HCT116 (cell line): ENCODE data around the gene CERCAM. TPM values are rescaled to one million over a fixed set of nuclear protein-coding genes. Genes with fewer than 3 reads are reported as not detected.

ENCODE experiments used
- ATAC-seq: fragments of 200-7000 bp; cut with Tn5 transposase; 2 replicates; pipeline ENCODE4 v1.9.1; 2020; ENCODE audit warnings: mild to moderate bottlenecking, moderate library complexity
- BruUV-seq: library from RNA; stranded (reverse); fragments of 400-500 nt; replicated peaks from 2 replicates; lab custom pipeline; 2021; lab: Mats Ljungman, UMichigan
- CTCF ChIA-PET: fragments of 300-600 bp; sonication (Branson Sonifier 250); formaldehyde crosslinking; loops from one replicate; lab custom pipeline; 2021; ENCODE audit warnings: antibody characterized with exemption; lab: Charles Lee
- POLR2A ChIA-PET: fragments of 300-600, 350-600 bp; sonication (Branson Sonifier 250); formaldehyde crosslinking; loops from one replicate; lab custom pipeline; 2021; ENCODE audit warnings: antibody characterized with exemption; lab: Charles Lee
- RAD21 ChIA-PET, 2 experiments: fragments of 300-600 bp; sonication (Branson Sonifier 250); formaldehyde crosslinking; loops; one replicate each; lab custom pipeline; 2023; ENCODE audit warnings: low total read pairs in 2 of 2; ENCODE audit not compliant: uncharacterized antibody in 2 of 2, unreplicated experiment in 2 of 2, low non-redundant PET in 1 of 2; lab: Charles Lee
- DNase-seq: peaks from one replicate; pipeline ENCODE4 v3.0.0-alpha.2; 2010; ENCODE audit warnings: low read depth, low spot score
- H2AFZ ChIP-seq: fragments of 200-600 bp; shearing (Covaris generic), sonication (generic); 2 replicates; pipeline ENCODE4 v1.6.1; 2017; ENCODE audit warnings: low read depth, mixed run types, mixed read lengths, antibody characterized with exemption, low read length; ENCODE audit not compliant: poor library complexity, severe bottlenecking
- H3K27ac ChIP-seq: 2 replicates; pipeline ENCODE4 v1.5.1; 2012; ENCODE audit warnings: low read depth, low read length
- H3K27me3 ChIP-seq: fragments of 200-600 bp; sonication (generic); 2 replicates; pipeline ENCODE4 v1.6.1; 2016; ENCODE audit warnings: mixed run types, low read length, mixed read lengths; ENCODE audit not compliant: insufficient read depth
- H3K36me3 ChIP-seq, 2 experiments: fragments of 200-500 bp in 1 of 2; fragments of 200-600 bp in 1 of 2; sonication (Bioruptor generic) in 1 of 2; sonication (generic) in 1 of 2; 2 replicates each; pipeline versions ENCODE4 v1.5.1 to v1.6.1; 2014 to 2016; ENCODE audit warnings: low read length in 2 of 2, inconsistent platforms in 1 of 2, mixed read lengths in 1 of 2, mixed run types in 1 of 2; ENCODE audit not compliant: insufficient read depth in 2 of 2, control insufficient read depth in 1 of 2
- H3K4me1 ChIP-seq, 2 experiments: fragments of 200-600 bp in 1 of 2; sonication (generic) in 1 of 2; 2 replicates each; pipeline versions ENCODE4 v1.5.1 to v1.6.1; 2012 to 2017; ENCODE audit warnings: low read length in 2 of 2, inconsistent platforms in 1 of 2, mild to moderate bottlenecking in 1 of 2, mixed read lengths in 1 of 2, mixed run types in 1 of 2, moderate library complexity in 1 of 2; ENCODE audit not compliant: insufficient read depth in 2 of 2, control insufficient read depth in 1 of 2
- H3K4me2 ChIP-seq: fragments of 200-600 bp; sonication (generic); 2 replicates; pipeline ENCODE4 v1.6.1; 2017; ENCODE audit warnings: mixed run types, low read length, mixed read lengths
- H3K4me3 ChIP-seq, 2 experiments: fragments of 200-600 bp in 1 of 2; sonication (generic) in 1 of 2; replicated peaks in 1 of 2; 2 replicates each; pipeline ENCODE4 v1.5.1; 2011 to 2016; ENCODE audit warnings: low read length in 2 of 2, control low read depth in 1 of 2, low read depth in 1 of 2, mild to moderate bottlenecking in 1 of 2, mixed read lengths in 1 of 2, mixed run types in 1 of 2
- H3K79me2 ChIP-seq: fragments of 200-600 bp; sonication (generic); 2 replicates; pipeline ENCODE4 v1.6.1; 2017; ENCODE audit warnings: mild to moderate bottlenecking, mixed run types, low read length, moderate library complexity, mixed read lengths; ENCODE audit not compliant: insufficient read depth
- H3K9ac ChIP-seq: fragments of 200-600 bp; sonication (generic); 2 replicates; pipeline ENCODE4 v1.6.1; 2016; ENCODE audit warnings: low read length, mixed read lengths
- H3K9me2 ChIP-seq: fragments of 200-600 bp; sonication (generic), shearing (Covaris generic); 2 replicates; pipeline ENCODE4 v1.6.1; 2017; ENCODE audit warnings: mixed run types, mild to moderate bottlenecking, moderate library complexity; ENCODE audit not compliant: insufficient read depth
- H3K9me3 ChIP-seq, 2 experiments: fragments of 200-500 bp in 1 of 2; fragments of 200-600 bp in 1 of 2; sonication (Bioruptor generic) in 1 of 2; sonication (generic) in 1 of 2; 2 replicates each; pipeline ENCODE4 v1.6.1; 2014 to 2017; ENCODE audit warnings: low read length in 2 of 2, mixed read lengths in 2 of 2, inconsistent platforms in 1 of 2, low read depth in 1 of 2, mild to moderate bottlenecking in 1 of 2, mixed run types in 1 of 2, moderate library complexity in 1 of 2; ENCODE audit not compliant: control insufficient read depth in 1 of 2, insufficient read depth in 1 of 2
- H4K20me1 ChIP-seq: fragments of 200-600 bp; sonication (generic), shearing (Covaris generic); 2 replicates; pipeline ENCODE4 v1.6.1; 2017; ENCODE audit warnings: mixed run types, mild to moderate bottlenecking, moderate library complexity; ENCODE audit not compliant: insufficient read depth
- CBX3 ChIP-seq: IDR thresholded peaks from 2 replicates; pipeline ENCODE4 v1.6.1; 2012; ENCODE audit warnings: low read depth
- CTCF ChIP-seq, 3 experiments: fragments of 200-600 bp in 1 of 3; sonication (generic) in 1 of 3; IDR thresholded peaks in 2 of 3; conservative IDR thresholded peaks in 1 of 3; 2 replicates each; pipeline ENCODE4 v1.5.1; 2012 to 2017; ENCODE audit warnings: low read depth in 2 of 3, low read length in 2 of 3, antibody characterized with exemption in 1 of 3, borderline replicate concordance in 1 of 3, control low read depth in 1 of 3, mild to moderate bottlenecking in 1 of 3, mixed read lengths in 1 of 3, mixed run types in 1 of 3, moderate library complexity in 1 of 3; ENCODE audit not compliant: insufficient read depth in 1 of 3
- EZH2 ChIP-seq: fragments of 200-600 bp; sonication (generic); IDR thresholded peaks from 2 replicates; pipeline ENCODE4 v1.6.1; 2017; ENCODE audit warnings: antibody characterized with exemption, mixed run types
- EZH2phosphoT487 ChIP-seq: fragments of 200-600 bp; IDR thresholded peaks from 2 replicates; pipeline ENCODE4 v1.6.1; 2018; ENCODE audit warnings: antibody characterized with exemption, borderline replicate concordance
- FOSL1 ChIP-seq: IDR thresholded peaks from 2 replicates; pipeline ENCODE4 v1.6.1; 2012; ENCODE audit warnings: low read depth
- MAX ChIP-seq: IDR thresholded peaks from 2 replicates; pipeline ENCODE4 v1.6.1; 2012
- SP1 ChIP-seq: IDR thresholded peaks from 2 replicates; pipeline ENCODE4 v1.6.1; 2012; ENCODE audit warnings: low read depth
- SRF ChIP-seq: IDR thresholded peaks from 2 replicates; pipeline ENCODE4 v1.6.1; 2012; ENCODE audit warnings: low read depth
- TCF7L2 ChIP-seq: IDR thresholded peaks from 2 replicates; pipeline ENCODE4 v1.7.0; 2011; ENCODE audit warnings: borderline replicate concordance, inconsistent platforms; ENCODE audit not compliant: insufficient read depth, insufficient read length; ENCODE audit errors: extremely low read depth
- ZBTB33 ChIP-seq: IDR thresholded peaks from 2 replicates; pipeline ENCODE4 v1.6.1; 2011; ENCODE audit warnings: mild to moderate bottlenecking, low read length, moderate library complexity; ENCODE audit not compliant: insufficient replicate concordance; ENCODE audit errors: extremely low read depth
- ZNF274 ChIP-seq: fragments of 200-500 bp; sonication (Bioruptor generic); IDR thresholded peaks from 2 replicates; pipeline ENCODE4 v1.6.1; 2014; ENCODE audit warnings: mild to moderate bottlenecking, low read depth, low read length, inconsistent platforms
- intact Hi-C: fragments of 100-400 bp; cut with micrococcal nuclease; formaldehyde crosslinking; loops from 2 replicates; pipeline ENCODE4 v1.10.0; 2022
- total RNA-seq: library from RNA; stranded (reverse); gene quantifications from one replicate; pipeline ENCODE4 v1.2.1, GENCODE V29; 2021; ENCODE audit not compliant: unreplicated experiment

CERCAM gene
- total RNA-seq, 1 experiment from 2014 or later: 27.0 TPM

DNA sequence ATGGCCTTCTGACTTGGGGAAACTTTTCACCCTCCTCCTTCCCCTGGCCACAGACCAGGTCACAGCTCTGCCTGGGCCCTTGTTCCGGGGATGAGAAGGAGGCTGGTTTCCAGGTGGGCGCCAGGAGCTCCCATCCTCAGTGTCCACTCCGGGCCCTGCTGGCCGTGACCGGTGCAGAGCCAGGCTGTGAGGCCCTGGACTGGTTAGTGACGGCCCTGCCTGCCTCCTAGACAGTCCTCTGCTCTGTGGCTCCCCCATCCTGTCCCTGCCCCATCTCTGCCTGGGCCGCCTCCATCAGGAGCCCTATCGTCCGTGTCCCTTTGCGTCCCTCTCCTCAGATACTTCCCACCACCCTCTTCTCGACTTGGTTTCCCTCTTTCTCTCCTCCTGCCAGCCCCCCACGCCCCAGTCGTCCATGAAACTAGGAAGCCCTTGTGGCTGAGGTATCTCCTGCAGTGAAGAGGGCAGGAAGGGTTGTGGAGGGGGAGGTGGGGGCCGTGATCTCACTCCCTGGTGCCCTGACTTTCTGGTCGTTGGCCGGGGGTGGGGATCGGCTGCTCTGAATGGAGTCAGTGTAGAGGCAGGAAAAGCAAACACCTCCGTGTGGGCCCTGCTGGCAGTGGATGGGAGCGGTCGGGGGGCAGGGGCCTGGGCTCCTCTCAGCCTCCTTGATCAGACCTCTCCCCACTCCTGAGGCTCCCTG lies 15.4 kb upstream of the CERCAM start (continued):
- no peak for TF ChIP-seq ZBTB33
- no peak for TF ChIP-seq ZNF274
- no peak for TF ChIP-seq FOSL1
- no peak for TF ChIP-seq CTCF (IDR thresholded peaks at IDR 0.05 in 2 of 3, conservative IDR thresholded peaks at IDR 0.05 in 1 of 3; ENCODE audit: borderline replicate concordance in 1 of 3, insufficient read depth in 1 of 3, low read depth in 2 of 3, low read length in 2 of 3)
- no peak for TF ChIP-seq CBX3

- CTCF ChIA-PET: interaction anchor here (1.1 kb wide), 1 partner anchor 110 kb away, joined by 4 read pairs; no protein-coding TSS in a partner anchor
- Histone ChIP-seq H3K36me3 (no peaks in the 10 kb centered on the region), H3K27ac (no peak overlapping the region), H3K9me3 (no peaks in the 10 kb centered on the region), H3K4me1 (peaks cover 0 to 5% of the 10 kb centered on the region in 2 experiments; a peak in 1 of 4 replicates), H2AFZ (no peak overlapping the region), H3K4me3 (no peak overlapping the region), H3K27me3 (no peaks in the 10 kb centered on the region)
- POLR2A ChIA-PET: no interaction called here
- no peak for ATAC-seq
- RAD21 ChIA-PET: no interaction called here
- TF ChIP-seq TCF7L2: no peak
- TF ChIP-seq EZH2: no peak
- TF ChIP-seq SRF: no peak
- TF ChIP-seq CTCF (IDR thresholded peaks at IDR 0.05 in 2 of 3, conservative IDR thresholded peaks at IDR 0.05 in 1 of 3; ENCODE audit: borderline replicate concordance in 1 of 3, insufficient read depth in 1 of 3, low read depth in 2 of 3, low read length in 2 of 3): no peak
- TF ChIP-seq SP1: no peak
- no peak for TF ChIP-seq MAX
- TF ChIP-seq EZH2phosphoT487: no peak
- TF ChIP-seq, all 23 proteins: peak for 0
- no peaks in the 10 kb centered on the region for H3K9me2 ChIP-seq
- no peaks in the 10 kb centered on the region for H3K79me2 ChIP-seq
- H3K4me2 ChIP-seq: no peak overlapping the region
- no peaks in the 10 kb centered on the region for H4K20me1 ChIP-seq
- H3K9ac ChIP-seq: no peak overlapping the region
- intact Hi-C loops: no loop called here
- DNase-seq: no peak
- no TSS peak for BruUV-seq
These were observed 14.9 kb upstream of the CERCAM start for GRCh38 chr9:128405780-128406171.
